ENCODE data around the gene DDX43.
"Not testable (repeated sequence)": the region's sequence is repeated elsewhere in the genome, so short reads cannot be mapped to it uniquely, and the experiment has no call there.

- TF ChIP-seq CTCF, EZH2 (IDR thresholded peaks at IDR 0.05): not testable (repeated sequence)
Measured at GRCh38 chr6:73392188-73392587, 2.4 kb upstream of the DDX43 start.
